Adrenal gland (tissue), 12 donors: Measurements from ENCODE around the gene EHBP1L1. TPM values are rescaled to one million over a fixed set of nuclear protein-coding genes. Genes with fewer than 3 reads are reported as not detected.

ENCODE experiments used
- DNase-seq, 7 donors: peaks; one replicate each; pipeline ENCODE4 v3.0.0-alpha.2; 2019 to 2020
- H3K27ac ChIP-seq, 5 donors: fragments of 200-600 bp; sonication (generic) in 4 of 5; 1 replicate in 3 of 5; 2 replicates in 2 of 5; pipeline versions ENCODE4 v1.5.1 to v1.8.0; 2016 to 2020; ENCODE audit warnings: mild to moderate bottlenecking in 1 of 5
- H3K27me3 ChIP-seq: fragments of 200-600 bp; 2 replicates; pipeline ENCODE4 v1.8.0; 2021
- H3K36me3 ChIP-seq, 2 donors: fragments of 200-600 bp; replicated peaks in 1 of 2; 1 replicate in 1 of 2; 2 replicates in 1 of 2; pipeline versions ENCODE4 v1.5.1 to v1.8.0; 2018 to 2022
- H3K4me1 ChIP-seq, 2 donors: fragments of 200-600 bp; replicated peaks in 1 of 2; 1 replicate in 1 of 2; 2 replicates in 1 of 2; pipeline versions ENCODE4 v1.5.1 to v1.8.0; 2018 to 2021
- H3K4me3 ChIP-seq, 4 donors: fragments of 200-600 bp; sonication (generic) in 3 of 4; one replicate each; pipeline ENCODE4 v1.5.1; 2016 to 2018
- H3K9me3 ChIP-seq, 3 donors: fragments of 200-600 bp; sonication (generic) in 1 of 3; replicated peaks in 1 of 3; 1 replicate in 2 of 3; 2 replicates in 1 of 3; pipeline versions ENCODE4 v1.5.1 to v1.8.0; 2016 to 2021
- POLR2A ChIP-seq, 2 donors: fragments of 450-650 bp; IDR thresholded peaks; one replicate each; pipeline ENCODE4 v1.6.1; 2017; ENCODE audit warnings: antibody characterized with exemption in 2 of 2, mild to moderate bottlenecking in 2 of 2, moderate library complexity in 1 of 2
- WGBS, 4 donors: extraction: QIAGEN DNeasy Blood & Tissue Kit in 2 of 4; methylation state at CpG; one replicate each; pipeline versions ENCODE4 v1.1.5 to v1.1.7; 2013 to 2017; 5-methylcytosine and 5-hydroxymethylcytosine counted together
- intact Hi-C, 2 donors: fragments of 100-400 bp; cut with DNase I; formaldehyde crosslinking; loops; one replicate each; pipeline versions ENCODE4 v1.14.1 to v1.15.0; 2022 to 2023
- polyA plus RNA-seq, 3 donors: library from polyadenylated mRNA; stranded (reverse); fragments of 200-250 nt in 2 of 3; fragments of 350-450 nt in 1 of 3; fragmentation: Illumina TruSeq in 1 of 3; extraction: RNeasy Lipid Tissue Mini Kit (QIAGEN cat#74804) in 1 of 3; gene quantifications; one replicate each; pipeline ENCODE4 v1.2.3, GENCODE V29; 2013 to 2014
- total RNA-seq, 9 donors: library from RNA; depleted of rRNA in 4 of 9; stranded (reverse); fragments of >200 nt in 4 of 9; fragments of 120-200 nt in 1 of 9; fragmentation: NEBNext Ultra II Directional in 1 of 9; extraction: Animal tissue kit (Norgen Biotek cat#: 25700) in 1 of 9; gene quantifications; one replicate each; pipeline versions ENCODE4 v1.1.0 to v1.2.4, GENCODE V29; 2013 to 2023
- TF ChIP-seq, protein P1 (sequence below), 6 experiments: fragments of 450-650 bp in 4 of 6; fragments of 200-600 bp in 2 of 6; sonication (generic) in 1 of 6; IDR thresholded peaks; 1 replicate in 5 of 6; 2 replicates in 1 of 6; pipeline versions ENCODE4 v1.5.1 to v1.8.0; 2016 to 2021; ENCODE audit warnings: antibody characterized with exemption in 6 of 6, mild to moderate bottlenecking in 2 of 6, moderate library complexity in 1 of 6
- donor health status: healthy with polysubstance abuse.
- donor health status: Bipolar disorder and iron deficiency.
- donor health status: DM: yes; HTN: yes; CAD: no.
- donor health status: DM: no; HTN: no; CAD: no.
- donor health status: DM: no; HTN: no; CAD: no.
- donor health status: DM: yes; HTN: yes; CAD: no.

Gene EHBP1L1
- total and polyA plus RNA-seq, 12 donors, result 8.7 to 68.0 (median 34.5) TPM

DNA sequence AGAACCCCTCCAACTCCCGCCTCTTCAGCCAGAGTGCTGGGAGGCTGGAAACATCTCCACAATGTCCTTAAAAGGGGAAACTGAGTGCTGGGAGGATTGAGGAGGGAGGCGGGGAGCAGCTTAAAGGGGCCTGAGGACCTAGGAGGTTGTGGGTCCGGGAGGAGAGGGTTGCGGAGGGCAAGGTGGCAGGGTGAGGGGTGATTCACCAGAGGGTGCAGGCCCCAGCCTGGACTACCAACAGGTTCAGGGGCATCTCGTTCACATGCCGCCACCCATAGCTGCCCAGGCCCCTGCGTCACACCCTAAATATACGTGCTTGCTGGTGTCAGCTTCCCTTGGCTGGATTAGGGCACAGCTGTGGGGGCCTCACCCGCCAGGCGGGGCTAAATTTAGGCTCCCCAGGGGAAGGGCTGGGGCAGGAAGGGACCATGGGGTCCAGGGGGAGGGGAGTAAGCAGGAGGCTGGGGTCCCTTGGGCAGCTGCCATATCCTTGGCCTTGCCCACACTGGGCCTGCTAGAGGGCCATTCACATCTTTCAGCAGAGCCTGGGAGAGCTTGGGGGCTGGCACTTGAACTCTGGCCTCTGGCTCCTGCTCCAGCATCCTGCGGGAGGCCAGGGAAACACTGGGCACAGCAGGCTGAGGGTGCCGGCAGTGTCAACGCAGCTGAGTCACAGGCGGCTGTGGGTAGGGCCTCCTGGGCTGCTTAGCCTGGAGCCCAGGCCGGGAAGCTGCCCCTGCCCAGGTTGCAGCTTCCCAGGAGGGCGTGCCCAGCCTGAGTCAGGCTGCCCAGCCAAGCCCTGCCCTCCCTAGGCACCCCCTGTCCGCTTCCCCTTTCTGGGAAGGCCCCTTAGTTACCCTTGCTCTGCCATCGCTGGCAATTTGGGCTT is 1.3 kb downstream of the EHBP1L1 start:
- intact Hi-C loops, result no loop called here
- 44 to 51% (median 45%) methylated on average over 10 to 18 of the region's 18 CpGs for WGBS, 4 donors
- Histone ChIP-seq H3K4me3 (peak overlapping the region in 2 of 4 donors; percentile 29 to 63), H3K4me1 (peaks cover 25 to 43% of the 10 kb centered on the region in 2 donors), H3K9me3 (no peaks in the 10 kb centered on the region), H3K36me3 (peaks cover 0 to 30% of the 10 kb centered on the region in 2 donors), H3K27ac (peak overlapping the region; percentile 11 to 96 (median 79)), H3K27me3 (no peaks in the 10 kb centered on the region)
- TF ChIP-seq, protein P1, sequence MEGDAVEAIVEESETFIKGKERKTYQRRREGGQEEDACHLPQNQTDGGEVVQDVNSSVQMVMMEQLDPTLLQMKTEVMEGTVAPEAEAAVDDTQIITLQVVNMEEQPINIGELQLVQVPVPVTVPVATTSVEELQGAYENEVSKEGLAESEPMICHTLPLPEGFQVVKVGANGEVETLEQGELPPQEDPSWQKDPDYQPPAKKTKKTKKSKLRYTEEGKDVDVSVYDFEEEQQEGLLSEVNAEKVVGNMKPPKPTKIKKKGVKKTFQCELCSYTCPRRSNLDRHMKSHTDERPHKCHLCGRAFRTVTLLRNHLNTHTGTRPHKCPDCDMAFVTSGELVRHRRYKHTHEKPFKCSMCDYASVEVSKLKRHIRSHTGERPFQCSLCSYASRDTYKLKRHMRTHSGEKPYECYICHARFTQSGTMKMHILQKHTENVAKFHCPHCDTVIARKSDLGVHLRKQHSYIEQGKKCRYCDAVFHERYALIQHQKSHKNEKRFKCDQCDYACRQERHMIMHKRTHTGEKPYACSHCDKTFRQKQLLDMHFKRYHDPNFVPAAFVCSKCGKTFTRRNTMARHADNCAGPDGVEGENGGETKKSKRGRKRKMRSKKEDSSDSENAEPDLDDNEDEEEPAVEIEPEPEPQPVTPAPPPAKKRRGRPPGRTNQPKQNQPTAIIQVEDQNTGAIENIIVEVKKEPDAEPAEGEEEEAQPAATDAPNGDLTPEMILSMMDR (IDR thresholded peaks at IDR 0.05), result no peak
- TF ChIP-seq POLR2A (IDR thresholded peaks at IDR 0.05), result no peak
- peak in 6 of 7 donors; percentile 72 to 81 (median 79) for DNase-seq

DNA sequence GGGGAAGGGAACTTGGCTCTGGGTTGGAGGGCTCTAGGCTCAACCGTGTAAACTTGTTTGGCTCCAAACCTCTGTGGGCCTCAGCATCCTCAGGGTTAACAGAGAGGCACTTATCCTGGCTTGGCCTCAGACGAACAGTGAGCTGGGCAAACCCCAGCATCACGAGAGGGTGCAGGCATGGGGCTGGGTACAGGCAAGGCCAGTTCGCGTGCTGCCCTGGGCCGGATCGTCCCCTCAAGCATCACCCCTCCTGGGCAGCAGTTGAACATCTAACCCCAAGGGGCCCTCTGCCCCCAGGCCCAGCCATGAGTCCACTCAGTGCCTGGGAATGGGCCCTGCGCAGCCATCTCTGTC is 1.9 kb downstream of the EHBP1L1 start:
- intact Hi-C loops, result no loop called here
- 53 to 76% (median 59%) methylated on average over 4 to 8 of the region's 8 CpGs for WGBS, 4 donors
- peaks cover 24 to 41% of the 10 kb centered on the region in 2 donors for H3K4me1 ChIP-seq

DNA sequence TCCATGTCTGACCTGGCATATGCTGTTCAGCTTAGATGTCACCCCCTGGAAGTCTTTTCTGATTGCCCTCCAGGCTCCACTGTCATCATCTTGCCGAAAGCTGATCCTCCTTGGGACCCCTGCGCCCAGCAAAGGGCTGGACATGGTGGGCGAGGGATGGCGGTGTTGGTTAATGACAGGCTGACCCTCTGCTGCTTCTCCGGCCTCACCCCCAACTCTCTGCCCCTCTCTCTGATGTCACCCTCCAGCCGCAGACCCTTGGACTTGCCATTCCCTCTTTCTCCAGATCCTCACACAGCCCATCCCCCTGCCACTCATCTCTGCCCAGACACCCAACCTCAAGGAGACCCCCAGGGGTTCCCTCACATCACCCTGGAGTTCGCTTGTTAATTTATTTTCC is 2.3 kb downstream of the EHBP1L1 start:
- H3K27ac ChIP-seq, result peak overlapping the region in 2 of 5 donors; percentile 94 to 96
- no peaks in the 10 kb centered on the region for H3K9me3 ChIP-seq
- no peak overlapping the region for H3K4me3 ChIP-seq
- no peak for TF ChIP-seq POLR2A (IDR thresholded peaks at IDR 0.05)
- TF ChIP-seq, protein P1 (IDR thresholded peaks at IDR 0.05), result no peak
- H3K4me1 ChIP-seq, result peaks cover 20 to 39% of the 10 kb centered on the region in 2 donors
- 83 to 91% (median 90%) methylated on average over 7 of the region's 7 CpGs for WGBS, 4 donors
- intact Hi-C loops, result no loop called here
- H3K36me3 ChIP-seq, result peaks cover 0 to 30% of the 10 kb centered on the region in 2 donors
- no peaks in the 10 kb centered on the region for H3K27me3 ChIP-seq
- no peak for DNase-seq

More for the DNA sequence above, 1.9 kb downstream of the EHBP1L1 start:
- H3K9me3 ChIP-seq, result no peaks in the 10 kb centered on the region
- no peaks in the 10 kb centered on the region for H3K27me3 ChIP-seq
- H3K4me3 ChIP-seq, result peak overlapping the region in 1 of 4 donors; percentile 63
- peaks cover 0 to 30% of the 10 kb centered on the region in 2 donors for H3K36me3 ChIP-seq
- TF ChIP-seq, protein P1 (IDR thresholded peaks at IDR 0.05), result no peak
- no peak for TF ChIP-seq POLR2A (IDR thresholded peaks at IDR 0.05)
- H3K27ac ChIP-seq, result peak overlapping the region in 3 of 5 donors; percentile 71 to 96 (median 94)
- no peak for DNase-seq

DNA sequence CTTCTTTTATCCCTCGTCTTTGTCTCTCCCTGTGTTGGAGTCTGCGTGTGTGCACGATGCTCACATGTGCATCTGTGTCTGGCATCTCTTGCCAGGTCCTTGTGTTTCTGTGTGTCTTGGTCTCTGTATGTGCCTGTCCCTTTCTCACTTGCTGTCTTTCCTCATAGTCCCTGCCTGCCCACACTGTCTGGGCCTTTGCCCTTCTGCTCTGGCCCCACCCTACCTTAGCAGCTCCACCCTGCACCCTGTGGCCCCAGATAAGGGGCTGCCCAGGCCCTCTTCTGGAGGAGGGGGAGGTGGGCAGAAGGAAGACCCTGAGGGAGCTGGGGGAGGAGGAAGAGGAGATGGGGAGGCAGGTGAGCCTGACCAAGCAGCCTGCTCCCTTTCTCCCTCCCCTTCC is 2.8 kb downstream of the EHBP1L1 start:
- Histone ChIP-seq H3K4me1 (peaks cover 15 to 33% of the 10 kb centered on the region in 2 donors), H3K9me3 (no peaks in the 10 kb centered on the region), H3K27me3 (no peaks in the 10 kb centered on the region), H3K4me3 (no peak overlapping the region), H3K36me3 (peaks cover 0 to 27% of the 10 kb centered on the region in 2 donors), H3K27ac (no peak overlapping the region)
- TF ChIP-seq POLR2A (IDR thresholded peaks at IDR 0.05), result no peak
- TF ChIP-seq, protein P1 (IDR thresholded peaks at IDR 0.05), result no peak
- intact Hi-C loops, result no loop called here
- WGBS, 4 donors, result 76 to 87% (median 84%) methylated on average over 3 of the region's 3 CpGs
- DNase-seq, result no peak
